ENCODE measurements around the gene SUPT6H. TPM values are rescaled to one million over a fixed set of nuclear protein-coding genes. Genes with fewer than 3 reads are reported as not detected.

SUPT6H gene
- total and polyA plus RNA-seq, 9 of the 15 experiments (the other 6 are each of a cell fraction or from before 2014, with no cell fraction given), result 1.7 to 77.7 (median 49.2) TPM

GRCh38 chr17:28744972-28745785 is 83.2 kb downstream of the SUPT6H start:
- Histone ChIP-seq H3K4me2 (ENCODE audit: insufficient read depth, low read length) (peak overlapping the region; percentile 94), H3K9ac (ENCODE audit: insufficient read depth in 1 of 2, low read depth in 2 of 2, low read length in 2 of 2) (peak overlapping the region; percentile 93 to 99), H3K9me3 (replicated peaks; ENCODE audit: control insufficient read depth, insufficient read depth, low read depth, low read length) (no peaks in the 10 kb centered on the region), H4K20me1 (replicated peaks; ENCODE audit: control insufficient read depth, insufficient read depth, low read length) (peaks cover 27% of the 10 kb centered on the region), H3K27me3 (ENCODE audit: control insufficient read depth in 2 of 2, insufficient read depth in 2 of 2, low read length in 2 of 2) (no peaks in the 10 kb centered on the region), H3K9me1 (ENCODE audit: control insufficient read depth, insufficient read depth, low read length) (no peaks in the 10 kb centered on the region), H3K36me3 (ENCODE audit: control insufficient read depth, insufficient read depth, low read length) (peaks cover 53% of the 10 kb centered on the region), H3K27ac (ENCODE audit: extremely low read depth, low read depth, low read length) (peak overlapping the region; percentile 96), H2AFZ (ENCODE audit: low read depth, low read length) (no peak overlapping the region), H3K79me2 (ENCODE audit: control insufficient read depth, insufficient read depth, low read length) (peaks cover 52% of the 10 kb centered on the region), H3K4me1 (replicated peaks in 1 of 2; ENCODE audit: control insufficient read depth in 2 of 2, insufficient read depth in 2 of 2, low read length in 2 of 2) (peaks cover 39 to 81% of the 10 kb centered on the region in 2 experiments), H3K4me3 (peak overlapping the region; percentile 87)
- DNase-seq (ENCODE audit: extremely low read depth in 1 of 4, low spot score in 3 of 4), result peak; percentile 35 to 71 (median 46)
- intact Hi-C loops (cut with micrococcal nuclease) (loop anchor here (5.0 kb wide), 1 partner anchor 98 kb away; the partner anchor contains the start of gene BLTP2), in situ Hi-C loops (cut with MboI) (no loop called here)
- no TSS peak for BruUV-seq (replicated peaks)
- 4% methylated on average over 29 of the region's 31 CpGs for WGBS (ENCODE audit: insufficient coverage, low coverage, missing lambda C conversion rate)
- ATAC-seq, result peak; percentile 12
- peak; percentile 71 for FAIRE-seq
- ChIA-PET POLR2A (interaction anchor here (0.6 to 17.4 kb wide), 14 partner anchors 8 to 205 kb away, joined by 3 to 367 read pairs (median 3); partner anchors contain the start of genes NEK8, PIGS, PROCA1 and RPL23A), CTCF (ENCODE audit: low intra/inter-chr PET ratio) (interaction anchor here (1.9 kb wide), 1 partner anchor 18 kb away, joined by 14 read pairs; the partner anchor contains the start of genes NEK8 and TLCD1)
- TF ChIP-seq VEZF1 (CRISPR knock-in tag; IDR thresholded peaks at IDR 0.05) (peak; percentile 42; the same call in 1 of the 2 replicates), SIN3A (IDR thresholded peaks at IDR 0.05; ENCODE audit: borderline replicate concordance in 2 of 2, control insufficient read depth in 1 of 2, low read depth in 2 of 2, low read length in 2 of 2) (peak in 1 of 2 experiments; percentile 19; a peak in 1 of 4 replicates), KDM4B (IDR thresholded peaks at IDR 0.05; ENCODE audit: borderline replicate concordance in 2 of 2, low read depth in 1 of 2) (0 out of 4 replicates have a peak, but pooled peaks of 1 of the 2 experiments have one; percentile 19), CBX3 (IDR thresholded peaks at IDR 0.05; ENCODE audit: borderline replicate concordance in 1 of 2, low read length in 2 of 2) (no peak), PML (IDR thresholded peaks at IDR 0.05; ENCODE audit: low read length) (peak; percentile 41; the same call in 1 of the 2 replicates), HIVEP1 (CRISPR knock-in tag; IDR thresholded peaks at IDR 0.05) (no peak), ZNF740 (CRISPR knock-in tag; IDR thresholded peaks at IDR 0.05) (0 out of 2 replicates have a peak, but pooled peaks have one; percentile 34), ZNF740 (tag; IDR thresholded peaks at IDR 0.05) (no peak), RBM22 (IDR thresholded peaks at IDR 0.05; ENCODE audit: low read depth, low read length, poor library complexity, severe bottlenecking) (peak; percentile 65), TFAP4 (CRISPR knock-in tag; IDR thresholded peaks at IDR 0.05; ENCODE audit: borderline replicate concordance) (peak; percentile 38; the same call in 1 of the 2 replicates), SREBF1 (IDR thresholded peaks at IDR 0.05; ENCODE audit: borderline replicate concordance, low read depth, low read length) (no peak), THRB (CRISPR knock-in tag; conservative IDR thresholded peaks at IDR 0.05) (no peak), RAD21 (CRISPR knock-in tag; conservative IDR thresholded peaks at IDR 0.05 in 1 of 2, IDR thresholded peaks at IDR 0.05 in 1 of 2) (no peak), GABPB1 (CRISPR knock-in tag; IDR thresholded peaks at IDR 0.05) (0 out of 2 replicates have a peak, but pooled peaks have one; percentile 19)

Measured in K562 (cell line).